ENCODE measurements around the gene RASGRF2.

RASGRF2 gene

GRCh38 chr5:81238460-81238859, 278.3 kb downstream of the RASGRF2 start:
- ChIA-PET CTCF (no interaction called here), POLR2A (no interaction called here)
- TF ChIP-seq FOXM1 (IDR thresholded peaks at IDR 0.05; ENCODE audit: borderline replicate concordance), result no peak
- TF ChIP-seq ELF4 (IDR thresholded peaks at IDR 0.05), result no peak
- TF ChIP-seq SP1 (IDR thresholded peaks at IDR 0.05), result no peak
- TF ChIP-seq LEF1 (IDR thresholded peaks at IDR 0.05; ENCODE audit: borderline replicate concordance), result no peak
- TF ChIP-seq FOXK2 (IDR thresholded peaks at IDR 0.05), result no peak
- no peak for TF ChIP-seq TARDBP (IDR thresholded peaks at IDR 0.05)
- TF ChIP-seq L3MBTL2 (conservative IDR thresholded peaks at IDR 0.05), result no peak
- no peak for TF ChIP-seq HDGF (IDR thresholded peaks at IDR 0.05; ENCODE audit: borderline replicate concordance)
- TF ChIP-seq SUZ12 (IDR thresholded peaks at IDR 0.05), result no peak
- no peak for TF ChIP-seq PKNOX1 (IDR thresholded peaks at IDR 0.05)
- no peak for TF ChIP-seq ZNF384 (IDR thresholded peaks at IDR 0.05)
- DNase-seq (ENCODE audit: extremely low spot score), result no peak

- DNase-seq (ENCODE audit: extremely low spot score), result no peak
- ChIA-PET POLR2A (no interaction called here), CTCF (no interaction called here)
- TF ChIP-seq CTBP1 (IDR thresholded peaks at IDR 0.05; ENCODE audit: borderline replicate concordance) (no peak), ZNF384 (IDR thresholded peaks at IDR 0.05) (no peak), HDGF (IDR thresholded peaks at IDR 0.05; ENCODE audit: borderline replicate concordance) (no peak), FOXK2 (IDR thresholded peaks at IDR 0.05) (no peak), PKNOX1 (IDR thresholded peaks at IDR 0.05) (no peak), SP1 (IDR thresholded peaks at IDR 0.05) (no peak), ELF4 (IDR thresholded peaks at IDR 0.05) (no peak), BHLHE40 (IDR thresholded peaks at IDR 0.05; ENCODE audit: borderline replicate concordance) (no peak), SUZ12 (IDR thresholded peaks at IDR 0.05) (no peak), ARNT (IDR thresholded peaks at IDR 0.05) (no peak), FOXM1 (IDR thresholded peaks at IDR 0.05; ENCODE audit: borderline replicate concordance) (no peak), L3MBTL2 (conservative IDR thresholded peaks at IDR 0.05) (no peak), NFRKB (IDR thresholded peaks at IDR 0.05) (no peak), LEF1 (IDR thresholded peaks at IDR 0.05; ENCODE audit: borderline replicate concordance) (no peak), FOXA1 (IDR thresholded peaks at IDR 0.05) (no peak), TARDBP (IDR thresholded peaks at IDR 0.05) (no peak)
These were observed 279.4 kb downstream of the RASGRF2 start for GRCh38 chr5:81239613-81240012.

GRCh38 chr5:81241001-81241400, 280.8 kb downstream of the RASGRF2 start:
- DNase-seq (ENCODE audit: extremely low spot score), result no peak

GRCh38 chr5:81241961-81242648, 281.9 kb downstream of the RASGRF2 start:
- ChIA-PET CTCF (no interaction called here), POLR2A (interaction anchor here (1.0 kb wide), 1 partner anchor 57 kb away, joined by 3 read pairs; no protein-coding TSS in a partner anchor)
- TF ChIP-seq FOXA1 (IDR thresholded peaks at IDR 0.05) (no peak), SP1 (IDR thresholded peaks at IDR 0.05) (no peak), BHLHE40 (IDR thresholded peaks at IDR 0.05; ENCODE audit: borderline replicate concordance) (no peak), TARDBP (IDR thresholded peaks at IDR 0.05) (no peak), NFRKB (IDR thresholded peaks at IDR 0.05) (no peak), LEF1 (IDR thresholded peaks at IDR 0.05; ENCODE audit: borderline replicate concordance) (no peak), CTBP1 (IDR thresholded peaks at IDR 0.05; ENCODE audit: borderline replicate concordance) (no peak), ZNF384 (IDR thresholded peaks at IDR 0.05) (no peak), ELF4 (IDR thresholded peaks at IDR 0.05) (no peak), L3MBTL2 (conservative IDR thresholded peaks at IDR 0.05) (no peak), HDGF (IDR thresholded peaks at IDR 0.05; ENCODE audit: borderline replicate concordance) (no peak), SUZ12 (IDR thresholded peaks at IDR 0.05) (no peak), FOXK2 (IDR thresholded peaks at IDR 0.05) (no peak), ARNT (IDR thresholded peaks at IDR 0.05) (no peak), FOXM1 (IDR thresholded peaks at IDR 0.05; ENCODE audit: borderline replicate concordance) (no peak)
- DNase-seq (ENCODE audit: extremely low spot score), result no peak

More at GRCh38 chr5:81241001-81241400, 280.8 kb downstream of the RASGRF2 start:
- CTCF ChIA-PET, result no interaction called here
- TF ChIP-seq FOXA1 (IDR thresholded peaks at IDR 0.05) (no peak), BHLHE40 (IDR thresholded peaks at IDR 0.05; ENCODE audit: borderline replicate concordance) (no peak), CTBP1 (IDR thresholded peaks at IDR 0.05; ENCODE audit: borderline replicate concordance) (no peak), ARNT (IDR thresholded peaks at IDR 0.05) (no peak), NFRKB (IDR thresholded peaks at IDR 0.05) (no peak), PKNOX1 (IDR thresholded peaks at IDR 0.05) (no peak)
- POLR2A ChIA-PET, result no interaction called here

- DNase-seq (ENCODE audit: extremely low spot score), result no peak
- POLR2A ChIA-PET, result interaction anchor here (1.0 kb wide), 1 partner anchor 57 kb away, joined by 3 read pairs; no protein-coding TSS in a partner anchor
- CTCF ChIA-PET, result no interaction called here
- TF ChIP-seq PKNOX1 (IDR thresholded peaks at IDR 0.05) (no peak), HDGF (IDR thresholded peaks at IDR 0.05; ENCODE audit: borderline replicate concordance) (no peak), BHLHE40 (IDR thresholded peaks at IDR 0.05; ENCODE audit: borderline replicate concordance) (no peak), CTBP1 (IDR thresholded peaks at IDR 0.05; ENCODE audit: borderline replicate concordance) (no peak), FOXA1 (IDR thresholded peaks at IDR 0.05) (no peak), FOXM1 (IDR thresholded peaks at IDR 0.05; ENCODE audit: borderline replicate concordance) (no peak), ELF4 (IDR thresholded peaks at IDR 0.05) (no peak), NFRKB (IDR thresholded peaks at IDR 0.05) (no peak), ARNT (IDR thresholded peaks at IDR 0.05) (no peak), SP1 (IDR thresholded peaks at IDR 0.05) (no peak), LEF1 (IDR thresholded peaks at IDR 0.05; ENCODE audit: borderline replicate concordance) (no peak), ZNF384 (IDR thresholded peaks at IDR 0.05) (no peak), TARDBP (IDR thresholded peaks at IDR 0.05) (no peak)
These were observed 282.8 kb downstream of the RASGRF2 start for GRCh38 chr5:81242906-81243436.

Data from HEK293T (cell line).